Heart right ventricle (tissue), 16 donors: ENCODE results near the gene MRGPRD. TPM values are rescaled to one million over a fixed set of nuclear protein-coding genes. Genes with fewer than 3 reads are reported as not detected.

ENCODE experiments used
- ATAC-seq, 8 donors: fragments of 200-7000 bp; cut with Tn5 transposase; one replicate each; pipeline ENCODE4 v1.9.1; 2020; ENCODE audit warnings: mild to moderate bottlenecking in 8 of 8, moderate library complexity in 8 of 8, moderate number of reproducible peaks in 1 of 8
- DNase-seq, 2 donors: peaks; one replicate each; pipeline ENCODE4 v3.0.0-alpha.2; 2020
- H3K27ac ChIP-seq, 10 donors: fragments of 200-600 bp; sonication (generic) in 2 of 10; one replicate each; pipeline versions ENCODE4 v1.5.0 to v1.8.0; 2020 to 2022; ENCODE audit warnings: mild to moderate bottlenecking in 3 of 10
- H3K27me3 ChIP-seq, 7 donors: fragments of 200-600 bp; one replicate each; pipeline ENCODE4 v1.8.0; 2021 to 2022; ENCODE audit warnings: mild to moderate bottlenecking in 2 of 7
- H3K36me3 ChIP-seq, 9 donors: fragments of 200-600 bp; sonication (generic) in 1 of 9; one replicate each; pipeline versions ENCODE4 v1.5.0 to v1.8.0; 2020 to 2022; ENCODE audit warnings: mild to moderate bottlenecking in 2 of 9
- H3K4me1 ChIP-seq, 9 donors: fragments of 200-600 bp; sonication (generic) in 1 of 9; one replicate each; pipeline versions ENCODE4 v1.5.0 to v1.8.0; 2020 to 2022; ENCODE audit warnings: mild to moderate bottlenecking in 4 of 9
- H3K4me3 ChIP-seq, 10 donors: fragments of 200-600 bp; sonication (generic) in 2 of 10; one replicate each; pipeline versions ENCODE4 v1.5.0 to v1.8.0; 2020 to 2022; ENCODE audit warnings: mild to moderate bottlenecking in 7 of 10, moderate library complexity in 2 of 10
- H3K9me3 ChIP-seq, 11 donors: fragments of 200-600 bp in 10 of 11; sonication (generic) in 2 of 11; one replicate each; pipeline versions ENCODE4 v1.5.0 to v1.8.0; 2013 to 2022; ENCODE audit warnings: mild to moderate bottlenecking in 2 of 11, control low read depth in 1 of 11, moderate library complexity in 1 of 11
- whole genome bisulfite sequencing, 2 donors: extraction: QIAGEN DNeasy Blood & Tissue Kit; methylation state at CpG; one replicate each; pipeline ENCODE4 v1.1.7; 2013; ENCODE audit warnings: inconsistent platforms in 1 of 2; 5-methylcytosine and 5-hydroxymethylcytosine counted together
- intact Hi-C, 10 donors: fragments of 100-400 bp; cut with DNase I; formaldehyde crosslinking; loops; one replicate each; pipeline versions ENCODE4 v1.11.1 to v1.14.2; 2022
- polyA plus RNA-seq, 2 donors: library from polyadenylated mRNA; stranded (reverse); fragments of 200-250 nt; gene quantifications; one replicate each; pipeline ENCODE4 v1.2.3, GENCODE V29; 2013
- total RNA-seq, 10 donors: library from RNA; stranded (reverse); fragmentation: NEBNext Ultra II Directional in 3 of 10; extraction: Animal tissue kit (Norgen Biotek cat#: 25700) in 3 of 10; gene quantifications; one replicate each; pipeline versions ENCODE4 v1.2.1 to v1.2.4, GENCODE V29; 2021 to 2023
- TF ChIP-seq, protein P1 (sequence below), 9 donors: fragments of 200-600 bp; sonication (generic) in 2 of 9; IDR thresholded peaks; one replicate each; pipeline versions ENCODE4 v1.5.0 to v1.8.0; 2021 to 2022; ENCODE audit warnings: antibody characterized with exemption in 9 of 9, mild to moderate bottlenecking in 5 of 9, moderate library complexity in 1 of 9
- donor health status: Arrhythmogenic right ventricular cardiomyopathy.
- donor health status: ischemic (EF 13 %, LVEDD 7.1; RV severe dilation, severe dysfunction).
- donor health status: healthy with polysubstance abuse.
- donor health status: DM: no; HTN: yes; CAD: no.
- donor health status: DM: no; HTN: no; CAD: no.
- donor health status: ischemic (EF 25% LVEDD 6.9; RV normal size, moderate dysfunction).
- donor health status: ischemic (EF 25% LVEDD 5.7; RV mildly dilated, moderate dysfunction).
- donor health status: healthy.
- donor health status: DM: yes; HTN: yes; CAD: no.
- donor health status: Ischemic cardiomyopathy.
- donor health status: ischemic (EF 35%, LVEDD 5.7; RV mildly dilated, moderate dysfunction).
- donor health status: nonischemic (EF 11% LVEDD 7.7; RV severe dilation, severe dysfunction).
- donor health status: DM: yes; HTN: yes; CAD: no.
- donor health status: PGD.
- donor health status: ischemic (EF 29% LVEDD 5.4; RV normal size, mild dysfunction).
- donor health status: nonischemic (EF 23%, LVEDD 6.1; RV moderate dilation, normal function).

MRGPRD gene
- total and polyA plus RNA-seq, 12 donors: not detected

DNA sequence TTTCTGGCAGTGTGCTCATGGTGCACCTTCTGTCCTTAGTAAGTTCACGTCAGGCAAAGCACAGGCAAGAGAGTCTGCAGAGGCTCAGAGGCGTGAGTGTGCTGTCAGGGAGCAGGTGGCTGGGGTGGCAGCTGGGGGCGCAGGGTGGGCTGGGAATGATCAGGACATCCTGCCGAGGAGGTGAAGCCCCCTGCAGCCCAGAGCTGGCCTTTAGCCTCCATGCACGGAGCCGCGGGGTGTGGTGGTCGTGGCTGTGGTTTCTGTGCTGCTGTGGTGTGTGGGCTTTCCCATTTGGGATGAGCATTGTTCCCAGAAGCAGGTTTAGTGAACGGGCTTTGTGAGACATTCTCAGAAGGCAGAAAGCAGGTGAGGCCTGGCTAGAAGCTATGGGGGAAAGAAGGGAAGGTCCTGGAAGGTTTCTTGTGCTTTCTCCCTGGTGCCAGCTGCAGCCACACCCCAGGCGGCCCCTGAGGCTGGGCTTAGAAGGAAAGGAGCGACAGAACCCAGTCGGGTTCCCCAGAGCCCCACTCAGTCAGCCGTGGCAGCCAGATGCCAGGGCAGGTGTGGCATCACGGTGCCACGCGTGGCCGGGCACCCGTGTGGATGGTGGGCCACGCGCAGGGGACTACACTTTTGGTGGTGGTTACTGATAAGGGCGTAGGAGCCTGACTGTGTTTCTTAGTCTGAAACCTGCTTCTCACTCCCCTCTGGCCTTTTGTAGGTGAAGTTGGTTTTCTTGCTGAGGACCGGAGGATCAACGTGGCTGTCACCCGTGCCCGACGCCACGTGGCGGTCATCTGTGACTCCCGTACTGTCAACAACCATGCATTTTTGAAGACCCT is 45.0 kb downstream of the MRGPRD start:
- Histone ChIP-seq H3K27me3 (no peaks in the 10 kb centered on the region), H3K4me1 (no peaks in the 10 kb centered on the region), H3K27ac (no peak overlapping the region), H3K9me3 (no peaks in the 10 kb centered on the region), H3K36me3 (peaks cover 0 to 96% (median 47%) of the 10 kb centered on the region in 9 donors), H3K4me3 (no peak overlapping the region)
- no peak for ATAC-seq
- TF ChIP-seq, protein P1, sequence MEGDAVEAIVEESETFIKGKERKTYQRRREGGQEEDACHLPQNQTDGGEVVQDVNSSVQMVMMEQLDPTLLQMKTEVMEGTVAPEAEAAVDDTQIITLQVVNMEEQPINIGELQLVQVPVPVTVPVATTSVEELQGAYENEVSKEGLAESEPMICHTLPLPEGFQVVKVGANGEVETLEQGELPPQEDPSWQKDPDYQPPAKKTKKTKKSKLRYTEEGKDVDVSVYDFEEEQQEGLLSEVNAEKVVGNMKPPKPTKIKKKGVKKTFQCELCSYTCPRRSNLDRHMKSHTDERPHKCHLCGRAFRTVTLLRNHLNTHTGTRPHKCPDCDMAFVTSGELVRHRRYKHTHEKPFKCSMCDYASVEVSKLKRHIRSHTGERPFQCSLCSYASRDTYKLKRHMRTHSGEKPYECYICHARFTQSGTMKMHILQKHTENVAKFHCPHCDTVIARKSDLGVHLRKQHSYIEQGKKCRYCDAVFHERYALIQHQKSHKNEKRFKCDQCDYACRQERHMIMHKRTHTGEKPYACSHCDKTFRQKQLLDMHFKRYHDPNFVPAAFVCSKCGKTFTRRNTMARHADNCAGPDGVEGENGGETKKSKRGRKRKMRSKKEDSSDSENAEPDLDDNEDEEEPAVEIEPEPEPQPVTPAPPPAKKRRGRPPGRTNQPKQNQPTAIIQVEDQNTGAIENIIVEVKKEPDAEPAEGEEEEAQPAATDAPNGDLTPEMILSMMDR (IDR thresholded peaks at IDR 0.05): no peak
- WGBS, 2 donors: 97 to 98% methylated on average over 29 of the region's 29 CpGs
- DNase-seq: no peak
- intact Hi-C loops: loop anchor here in 2 of 10 donors (10.0 kb wide), 1 partner anchor 149 kb away; no protein-coding TSS in a partner anchor

GRCh38 chr11:68935066-68935465 is 45.7 kb downstream of the MRGPRD start:
- ATAC-seq: no peak
- H3K27me3 ChIP-seq: no peaks in the 10 kb centered on the region
- no peaks in the 10 kb centered on the region for H3K9me3 ChIP-seq
- 96 to 97% methylated on average over 15 of the region's 15 CpGs for WGBS, 2 donors
- intact Hi-C loops: loop anchor here in 2 of 10 donors (10.0 kb wide), 1 partner anchor 150 kb away; no protein-coding TSS in a partner anchor
- H3K4me3 ChIP-seq: no peak overlapping the region
- DNase-seq: no peak
- H3K4me1 ChIP-seq: peaks cover 0 to 6% (median 0%) of the 10 kb centered on the region in 9 donors
- H3K36me3 ChIP-seq: peaks cover 0 to 97% (median 53%) of the 10 kb centered on the region in 9 donors
- TF ChIP-seq, protein P1 (IDR thresholded peaks at IDR 0.05): no peak
- no peak overlapping the region for H3K27ac ChIP-seq

DNA sequence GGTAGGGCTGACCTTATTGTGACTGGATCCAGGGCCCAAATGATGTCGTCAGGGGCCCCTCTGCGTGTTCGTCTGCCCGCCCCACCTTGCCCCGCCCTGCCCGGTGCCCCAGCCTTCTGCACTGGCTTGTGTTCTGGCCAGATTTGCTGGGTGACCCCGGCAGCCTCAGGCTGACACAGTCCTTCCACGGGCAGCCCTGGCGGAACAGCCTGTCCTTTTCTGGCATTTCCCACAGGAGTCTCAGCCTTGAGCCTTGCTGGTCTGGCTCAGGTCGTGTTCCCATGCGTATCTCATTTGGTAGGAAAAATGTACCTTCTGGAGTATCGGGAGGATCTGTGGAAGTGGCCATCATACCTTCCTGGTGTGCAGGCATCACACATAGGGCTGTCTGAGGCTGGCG is 46.1 kb downstream of the MRGPRD start:
- WGBS, 2 donors: 95 to 96% methylated on average over 13 of the region's 13 CpGs
- Histone ChIP-seq H3K4me1 (peaks cover 0 to 10% (median 0%) of the 10 kb centered on the region in 9 donors), H3K4me3 (no peak overlapping the region), H3K36me3 (peaks cover 0 to 97% (median 55%) of the 10 kb centered on the region in 9 donors), H3K9me3 (no peaks in the 10 kb centered on the region), H3K27ac (no peak overlapping the region), H3K27me3 (no peaks in the 10 kb centered on the region)
- ATAC-seq: no peak
- intact Hi-C loops: loop anchor here in 2 of 10 donors (10.0 kb wide), 1 partner anchor 150 kb away; no protein-coding TSS in a partner anchor
- DNase-seq: no peak
- TF ChIP-seq, protein P1 (IDR thresholded peaks at IDR 0.05): no peak

DNA sequence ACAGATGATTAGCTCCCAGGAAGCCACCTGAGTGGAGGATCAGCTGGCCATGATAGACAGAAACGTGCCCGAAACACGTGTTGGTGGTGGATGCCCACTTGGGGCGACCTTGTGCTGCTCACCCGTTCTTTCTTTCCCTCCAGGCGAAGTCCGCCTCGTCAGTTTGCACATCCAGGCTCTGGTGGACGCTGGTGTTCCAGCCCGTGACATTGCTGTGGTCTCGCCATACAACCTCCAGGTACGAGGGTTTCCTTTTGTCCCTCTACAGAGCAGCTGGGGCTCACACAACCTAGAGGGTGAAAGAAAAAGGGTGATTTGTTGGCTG is 46.5 kb downstream of the MRGPRD start:
- intact Hi-C loops: loop anchor here in 2 of 10 donors (10.0 kb wide), 1 partner anchor 151 kb away; no protein-coding TSS in a partner anchor
- H3K4me3 ChIP-seq: no peak overlapping the region
- peaks cover 0 to 14% (median 4%) of the 10 kb centered on the region in 9 donors for H3K4me1 ChIP-seq
- H3K9me3 ChIP-seq: no peaks in the 10 kb centered on the region
- 92 to 93% methylated on average over 12 of the region's 12 CpGs for WGBS, 2 donors
- DNase-seq: no peak
- H3K36me3 ChIP-seq: peaks cover 0 to 97% (median 55%) of the 10 kb centered on the region in 9 donors
- no peak for ATAC-seq
- TF ChIP-seq, protein P1 (IDR thresholded peaks at IDR 0.05): no peak
- no peak overlapping the region for H3K27ac ChIP-seq
- no peaks in the 10 kb centered on the region for H3K27me3 ChIP-seq
